WTC11 (cell line): Measurements from ENCODE around the gene KRTAP5-6.

Experiments used
- CTCF ChIP-seq: fragments of 200-600 bp; IDR thresholded peaks from 2 replicates; pipeline ENCODE4 v1.8.0; 2022; ENCODE audit warnings: antibody characterized with exemption
- ESRRA ChIP-seq: sonication (generic); formaldehyde crosslinking; IDR thresholded peaks from 2 replicates; pipeline ENCODE4 v1.8.1; 2022; ENCODE audit warnings: mild to moderate bottlenecking, missing genetic modification reagents, borderline replicate concordance
- GABPB1 ChIP-seq: sonication (generic); formaldehyde crosslinking; IDR thresholded peaks from 2 replicates; pipeline ENCODE4 v1.8.1; 2023; ENCODE audit warnings: mild to moderate bottlenecking, missing genetic modification reagents
- IRF1 ChIP-seq: sonication (generic); formaldehyde crosslinking; IDR thresholded peaks from 2 replicates; pipeline ENCODE4 v1.8.0; 2023; ENCODE audit warnings: missing genetic modification reagents
- NFE2L1 ChIP-seq: sonication (generic); formaldehyde crosslinking; IDR thresholded peaks from 2 replicates; pipeline ENCODE4 v1.8.1; 2023; ENCODE audit warnings: missing genetic modification reagents
- NFYB ChIP-seq: sonication (generic); formaldehyde crosslinking; conservative IDR thresholded peaks from 2 replicates; pipeline ENCODE4 v1.8.0; 2022; ENCODE audit warnings: low read depth, missing genetic modification reagents
- SP1 ChIP-seq: sonication (generic); formaldehyde crosslinking; conservative IDR thresholded peaks from 2 replicates; pipeline ENCODE4 v1.8.1; 2022; ENCODE audit warnings: missing genetic modification reagents
- TF ChIP-seq, protein P1 (sequence below): sonication (generic); formaldehyde crosslinking; IDR thresholded peaks from 2 replicates; pipeline ENCODE4 v1.8.0; 2022; ENCODE audit warnings: mild to moderate bottlenecking, missing genetic modification reagents

GRCh38 chr11:1692708-1693326 lies 4.2 kb upstream of the KRTAP5-6 start:
- no peak for TF ChIP-seq SP1
- TF ChIP-seq GABPB1 (CRISPR knock-in tag): no peak
- no peak for TF ChIP-seq CTCF
- no peak for TF ChIP-seq NFE2L1 (CRISPR knock-in tag)
- no peak for TF ChIP-seq ESRRA (CRISPR knock-in tag)
- no peak for TF ChIP-seq IRF1 (CRISPR knock-in tag)
- TF ChIP-seq, protein P1, sequence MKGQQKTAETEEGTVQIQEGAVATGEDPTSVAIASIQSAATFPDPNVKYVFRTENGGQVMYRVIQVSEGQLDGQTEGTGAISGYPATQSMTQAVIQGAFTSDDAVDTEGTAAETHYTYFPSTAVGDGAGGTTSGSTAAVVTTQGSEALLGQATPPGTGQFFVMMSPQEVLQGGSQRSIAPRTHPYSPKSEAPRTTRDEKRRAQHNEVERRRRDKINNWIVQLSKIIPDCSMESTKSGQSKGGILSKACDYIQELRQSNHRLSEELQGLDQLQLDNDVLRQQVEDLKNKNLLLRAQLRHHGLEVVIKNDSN (CRISPR knock-in tag): no peak
- no peak for TF ChIP-seq NFYB (CRISPR knock-in tag)
